Sigmoid colon (tissue), 7 donors: ENCODE results near the gene SLC27A2. TPM values are rescaled to one million over a fixed set of nuclear protein-coding genes. Genes with fewer than 3 reads are reported as not detected.

ENCODE experiments used
- DNase-seq: peaks from one replicate; pipeline ENCODE4 v3.0.0-alpha.2; 2019
- H3K27ac ChIP-seq, 4 donors: fragments of 200-600 bp; sonication (generic); one replicate each; pipeline ENCODE4 v1.5.1; 2016 to 2019; ENCODE audit warnings: mild to moderate bottlenecking in 1 of 4
- H3K27me3 ChIP-seq, 3 donors: fragments of 200-600 bp; sonication (generic); one replicate each; pipeline ENCODE4 v1.5.1; 2019; ENCODE audit warnings: mild to moderate bottlenecking in 1 of 3
- H3K36me3 ChIP-seq, 4 donors: fragments of 200-600 bp; sonication (generic); one replicate each; pipeline ENCODE4 v1.5.1; 2016 to 2019
- H3K4me1 ChIP-seq, 4 donors: fragments of 200-600 bp; sonication (generic); one replicate each; pipeline ENCODE4 v1.5.1; 2017 to 2019
- H3K4me3 ChIP-seq, 4 donors: fragments of 200-600 bp; sonication (generic); one replicate each; pipeline ENCODE4 v1.5.1; 2017 to 2019; ENCODE audit warnings: mild to moderate bottlenecking in 2 of 4, moderate library complexity in 1 of 4
- H3K9me3 ChIP-seq, 4 donors: fragments of 200-600 bp in 3 of 4; sonication (generic) in 3 of 4; one replicate each; pipeline versions ENCODE4 v1.5.1 to v1.6.1; 2013 to 2019
- CTCF ChIP-seq, 4 experiments: fragments of 450-650 bp in 3 of 4; fragments of 200-600 bp in 1 of 4; IDR thresholded peaks; one replicate each; pipeline ENCODE4 v1.5.1; 2016 to 2019; ENCODE audit warnings: antibody characterized with exemption in 4 of 4, mild to moderate bottlenecking in 3 of 4, moderate library complexity in 2 of 4
- EP300 ChIP-seq, 4 donors: sonication (generic); formaldehyde crosslinking; IDR thresholded peaks; one replicate each; pipeline ENCODE4 v1.6.1; 2017; ENCODE audit warnings: antibody characterized with exemption in 4 of 4
- POLR2A ChIP-seq, 2 donors: fragments of 450-650 bp; IDR thresholded peaks; one replicate each; pipeline ENCODE4 v1.6.1; 2016; ENCODE audit warnings: antibody characterized with exemption in 2 of 2, mild to moderate bottlenecking in 2 of 2, moderate library complexity in 2 of 2
- POLR2AphosphoS5 ChIP-seq, 4 donors: sonication (generic); formaldehyde crosslinking; IDR thresholded peaks; one replicate each; pipeline ENCODE4 v1.6.1; 2017; ENCODE audit warnings: antibody characterized with exemption in 4 of 4
- WGBS, 2 donors: extraction: QIAGEN DNeasy Blood & Tissue Kit; methylation state at CpG; one replicate each; pipeline ENCODE4 v1.1.7; 2013; 5-methylcytosine and 5-hydroxymethylcytosine counted together
- intact Hi-C: fragments of 100-400 bp; cut with DNase I; formaldehyde crosslinking; loops from one replicate; pipeline ENCODE4 v1.15.1; 2023
- polyA plus RNA-seq, 3 donors: library from polyadenylated mRNA; stranded (reverse); fragments of 200-250 nt; gene quantifications; one replicate each; pipeline ENCODE4 v1.2.3, GENCODE V29; 2013
- total RNA-seq, 4 donors: library from RNA; depleted of rRNA; stranded (reverse); fragments of >200 nt; gene quantifications; one replicate each; pipeline ENCODE4 v1.1.0, GENCODE V29; 2016
- donor health status: healthy with polysubstance abuse.
- donor health status: Bipolar disorder and iron deficiency.
- donor health status: healthy.

The SLC27A2 gene
- total and polyA plus RNA-seq, 7 donors = 0.33 to 16.6 (median 4.6) TPM; not detected in 2

DNA sequence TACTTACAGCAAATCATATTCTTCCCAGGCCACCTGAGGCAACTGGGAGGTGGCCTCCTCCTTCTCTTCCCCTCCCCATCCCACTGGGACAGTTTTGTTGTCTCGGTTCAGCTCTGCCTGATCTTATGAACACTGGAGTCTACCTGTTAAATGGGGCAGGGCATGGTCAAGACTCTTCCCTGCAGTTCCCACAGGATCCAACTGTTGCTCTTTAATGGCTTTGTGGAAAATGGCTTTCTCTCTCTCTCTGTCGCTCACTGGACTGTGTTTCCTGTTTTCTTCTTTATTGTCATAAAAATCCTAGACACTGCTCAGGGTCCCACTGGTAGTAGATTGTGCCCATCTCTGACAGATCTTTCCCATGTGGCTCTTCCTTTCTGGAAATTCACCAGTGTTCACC is 40.2 kb downstream of the SLC27A2 start:
- intact Hi-C loops = no loop called here
- H3K27me3 ChIP-seq = no peaks in the 10 kb centered on the region
- TF ChIP-seq CTCF (IDR thresholded peaks at IDR 0.05) = no peak
- H3K4me3 ChIP-seq = no peak overlapping the region
- DNase-seq = no peak
- H3K27ac ChIP-seq = no peak overlapping the region
- H3K9me3 ChIP-seq = no peaks in the 10 kb centered on the region
- no peaks in the 10 kb centered on the region for H3K36me3 ChIP-seq
- WGBS, 2 donors = 89% methylated on average over 2 of the region's 2 CpGs
- no peaks in the 10 kb centered on the region for H3K4me1 ChIP-seq

DNA sequence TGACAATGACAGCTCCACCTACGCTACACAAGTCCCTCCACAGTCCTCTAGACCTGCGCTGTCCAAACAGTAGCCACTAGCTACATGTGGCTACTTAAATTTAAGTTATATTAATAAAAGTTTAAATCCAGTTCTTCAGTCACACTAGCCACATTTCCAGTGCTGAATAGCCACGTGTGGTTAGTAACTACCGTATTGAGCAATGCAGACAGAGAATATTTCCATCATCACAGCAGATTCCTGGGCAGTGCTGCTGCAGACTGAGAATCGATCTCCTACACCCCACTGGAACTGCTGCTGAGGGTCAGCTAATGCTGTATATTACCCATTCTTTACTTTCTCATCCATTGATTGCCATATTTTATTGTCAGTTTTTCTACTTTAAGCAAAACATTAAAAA is 42.6 kb downstream of the SLC27A2 start:
- H3K27me3 ChIP-seq = no peaks in the 10 kb centered on the region
- 88 to 89% methylated on average over 5 of the region's 5 CpGs for WGBS, 2 donors
- intact Hi-C loops = no loop called here
- no peaks in the 10 kb centered on the region for H3K9me3 ChIP-seq
- no peaks in the 10 kb centered on the region for H3K4me1 ChIP-seq
- DNase-seq = no peak
- no peak overlapping the region for H3K27ac ChIP-seq
- H3K36me3 ChIP-seq = no peaks in the 10 kb centered on the region
- no peak overlapping the region for H3K4me3 ChIP-seq
- TF ChIP-seq POLR2AphosphoS5 (IDR thresholded peaks at IDR 0.05) = no peak
- TF ChIP-seq CTCF (IDR thresholded peaks at IDR 0.05) = no peak
- no peak for TF ChIP-seq EP300 (IDR thresholded peaks at IDR 0.05)
- no peak for TF ChIP-seq POLR2A (IDR thresholded peaks at IDR 0.05)

- no peak overlapping the region for H3K27ac ChIP-seq
- no peak for DNase-seq
- H3K4me1 ChIP-seq = no peaks in the 10 kb centered on the region
- intact Hi-C loops = no loop called here
- H3K9me3 ChIP-seq = no peaks in the 10 kb centered on the region
- no peaks in the 10 kb centered on the region for H3K36me3 ChIP-seq
- no peak overlapping the region for H3K4me3 ChIP-seq
- H3K27me3 ChIP-seq = no peaks in the 10 kb centered on the region
- no peak for TF ChIP-seq POLR2AphosphoS5 (IDR thresholded peaks at IDR 0.05)
- TF ChIP-seq EP300 (IDR thresholded peaks at IDR 0.05) = no peak
- no peak for TF ChIP-seq CTCF (IDR thresholded peaks at IDR 0.05)
- TF ChIP-seq POLR2A (IDR thresholded peaks at IDR 0.05) = no peak
- 88 to 96% methylated on average over 1 of the region's 1 CpG for WGBS, 2 donors
These were observed 43.1 kb downstream of the SLC27A2 start for GRCh38 chr15:50225057-50225456.

GRCh38 chr15:50225938-50226337 is 43.9 kb downstream of the SLC27A2 start:
- H3K27me3 ChIP-seq = no peaks in the 10 kb centered on the region
- no peaks in the 10 kb centered on the region for H3K9me3 ChIP-seq
- intact Hi-C loops = no loop called here
- no peak for DNase-seq
- WGBS, 2 donors = 94 to 98% methylated on average over 3 of the region's 3 CpGs
- no peaks in the 10 kb centered on the region for H3K36me3 ChIP-seq
- no peak overlapping the region for H3K4me3 ChIP-seq
- TF ChIP-seq EP300 (IDR thresholded peaks at IDR 0.05) (no peak), POLR2A (IDR thresholded peaks at IDR 0.05) (no peak), POLR2AphosphoS5 (IDR thresholded peaks at IDR 0.05) (no peak), CTCF (IDR thresholded peaks at IDR 0.05) (no peak)
- H3K4me1 ChIP-seq = no peaks in the 10 kb centered on the region
- H3K27ac ChIP-seq = no peak overlapping the region

- intact Hi-C loops = no loop called here
- H3K4me1 ChIP-seq = no peaks in the 10 kb centered on the region
- H3K4me3 ChIP-seq = no peak overlapping the region
- no peaks in the 10 kb centered on the region for H3K36me3 ChIP-seq
- H3K27me3 ChIP-seq = no peaks in the 10 kb centered on the region
- no peak overlapping the region for H3K27ac ChIP-seq
- 90% methylated on average over 5 of the region's 5 CpGs for WGBS, 2 donors
- no peaks in the 10 kb centered on the region for H3K9me3 ChIP-seq
- no peak for TF ChIP-seq POLR2AphosphoS5 (IDR thresholded peaks at IDR 0.05)
- TF ChIP-seq CTCF (IDR thresholded peaks at IDR 0.05) = no peak
- no peak for TF ChIP-seq EP300 (IDR thresholded peaks at IDR 0.05)
- DNase-seq = no peak
These were observed 45.1 kb downstream of the SLC27A2 start for GRCh38 chr15:50227076-50227475.
